ENCODE data around the gene PPP2R1B.
"Not testable (repeated sequence)": the region's sequence is repeated elsewhere in the genome, so short reads cannot be mapped to it uniquely, and the experiment has no call there.

The PPP2R1B gene

DNA sequence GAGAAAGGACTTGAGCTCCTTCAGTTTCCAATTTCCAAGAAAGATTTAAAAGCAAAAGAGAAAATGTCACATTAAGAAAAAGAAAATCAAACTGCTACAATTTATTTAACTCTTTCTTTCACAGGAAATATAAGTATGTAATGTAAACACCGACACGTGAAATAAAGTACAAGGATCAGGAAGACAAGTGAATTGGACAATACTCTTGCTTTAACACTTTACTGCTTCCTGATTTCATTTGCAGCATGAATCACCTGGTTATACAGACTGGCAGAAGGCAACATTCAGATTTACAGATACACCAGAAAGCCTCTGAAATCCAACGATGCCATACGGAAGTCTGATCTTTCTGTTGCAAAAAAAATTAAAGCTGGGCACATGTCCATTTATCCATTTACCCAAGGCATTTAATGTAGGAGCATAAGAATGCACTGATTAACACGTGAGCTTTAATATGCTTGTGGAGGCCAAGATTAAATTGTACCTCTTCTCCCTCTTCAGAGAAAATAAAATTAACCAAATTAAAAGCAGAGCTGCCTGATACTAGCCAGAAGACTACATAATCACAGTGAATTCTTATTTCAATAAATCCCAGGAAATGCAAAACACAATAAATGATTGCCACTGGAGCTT lies 16.0 kb upstream of the PPP2R1B start:
- no peaks in the 10 kb centered on the region for H3K4me1 ChIP-seq (ENCODE audit: control insufficient read depth, insufficient read depth, low read length)
- H3K27me3 ChIP-seq (ENCODE audit: control insufficient read depth, insufficient read depth, low read length): no peaks in the 10 kb centered on the region
- no peak overlapping the region for H3K4me2 ChIP-seq (ENCODE audit: low read length)

GRCh38 chr11:111779118-111779517 lies 12.9 kb upstream of the PPP2R1B start:
- Histone ChIP-seq H3K36me3 (ENCODE audit: insufficient read depth, low read length) (no peaks in the 10 kb centered on the region), H3K9ac (ENCODE audit: low read depth, low read length) (no peak overlapping the region), H3K4me2 (ENCODE audit: low read length) (no peak overlapping the region), H3K9me3 (replicated peaks; ENCODE audit: low read length) (no peaks in the 10 kb centered on the region), H3K4me1 (ENCODE audit: control insufficient read depth, insufficient read depth, low read length) (peaks cover 8% of the 10 kb centered on the region), H3K4me3 (ENCODE audit: low read length) (no peak overlapping the region), H3K27me3 (ENCODE audit: control insufficient read depth, insufficient read depth, low read length) (no peaks in the 10 kb centered on the region)

More for the DNA sequence above, 16.0 kb upstream of the PPP2R1B start:
- Histone ChIP-seq H3K4me3 (ENCODE audit: low read length) (no peak overlapping the region), H3K9me3 (replicated peaks; ENCODE audit: low read length) (no peaks in the 10 kb centered on the region), H3K9ac (ENCODE audit: low read depth, low read length) (no peak overlapping the region), H3K36me3 (ENCODE audit: insufficient read depth, low read length) (peaks cover 14% of the 10 kb centered on the region)

DNA sequence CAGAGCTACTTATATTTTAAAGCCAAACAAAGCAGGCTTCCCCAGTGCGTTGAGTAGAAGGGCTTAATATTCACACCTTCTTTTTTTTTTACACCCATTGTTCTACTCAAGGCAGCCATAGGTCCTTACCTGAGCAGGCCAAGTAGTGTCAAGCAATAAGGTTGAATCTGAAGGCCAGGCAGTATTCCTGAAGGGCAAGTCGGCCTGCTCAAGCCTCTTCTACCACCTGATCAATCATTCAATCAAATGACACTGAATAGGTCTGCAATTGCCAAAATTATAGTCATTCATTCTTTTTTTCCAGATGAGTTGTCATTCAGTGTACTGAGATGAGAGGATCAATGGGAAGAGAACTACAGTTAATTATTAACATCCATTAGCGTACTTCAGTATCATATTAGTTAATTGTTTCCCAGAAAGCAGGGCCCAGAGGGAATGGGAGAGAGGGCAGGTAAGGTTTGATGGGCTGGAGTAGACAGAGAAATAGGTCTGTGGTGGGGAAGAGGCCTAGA lies 11.9 kb upstream of the PPP2R1B start:
- no peak overlapping the region for H3K4me2 ChIP-seq (ENCODE audit: low read length)
- no peaks in the 10 kb centered on the region for H3K36me3 ChIP-seq (ENCODE audit: insufficient read depth, low read length)
- no peaks in the 10 kb centered on the region for H3K9me3 ChIP-seq (replicated peaks; ENCODE audit: low read length)
- peaks cover 8% of the 10 kb centered on the region for H3K4me1 ChIP-seq (ENCODE audit: control insufficient read depth, insufficient read depth, low read length)
- H3K4me3 ChIP-seq (ENCODE audit: low read length): no peak overlapping the region
- H3K27me3 ChIP-seq (ENCODE audit: control insufficient read depth, insufficient read depth, low read length): no peaks in the 10 kb centered on the region
- no peak overlapping the region for H3K9ac ChIP-seq (ENCODE audit: low read depth, low read length)

GRCh38 chr11:111777094-111778046 lies 11.2 kb upstream of the PPP2R1B start:
- Histone ChIP-seq H3K4me2 (ENCODE audit: low read length) (no peak overlapping the region), H3K9ac (ENCODE audit: low read depth, low read length) (no peak overlapping the region), H3K4me3 (ENCODE audit: low read length) (no peak overlapping the region), H3K36me3 (ENCODE audit: insufficient read depth, low read length) (no peaks in the 10 kb centered on the region), H3K9me3 (replicated peaks; ENCODE audit: low read length) (no peaks in the 10 kb centered on the region), H3K27me3 (ENCODE audit: control insufficient read depth, insufficient read depth, low read length) (no peaks in the 10 kb centered on the region), H3K4me1 (ENCODE audit: control insufficient read depth, insufficient read depth, low read length) (peaks cover 8% of the 10 kb centered on the region)

GRCh38 chr11:111776398-111777093 lies 10.4 kb upstream of the PPP2R1B start:
- Histone ChIP-seq H3K9ac (ENCODE audit: low read depth, low read length) (no peak overlapping the region), H3K4me1 (ENCODE audit: control insufficient read depth, insufficient read depth, low read length) (peaks cover 8% of the 10 kb centered on the region), H3K4me3 (ENCODE audit: low read length) (no peak overlapping the region)

DNA sequence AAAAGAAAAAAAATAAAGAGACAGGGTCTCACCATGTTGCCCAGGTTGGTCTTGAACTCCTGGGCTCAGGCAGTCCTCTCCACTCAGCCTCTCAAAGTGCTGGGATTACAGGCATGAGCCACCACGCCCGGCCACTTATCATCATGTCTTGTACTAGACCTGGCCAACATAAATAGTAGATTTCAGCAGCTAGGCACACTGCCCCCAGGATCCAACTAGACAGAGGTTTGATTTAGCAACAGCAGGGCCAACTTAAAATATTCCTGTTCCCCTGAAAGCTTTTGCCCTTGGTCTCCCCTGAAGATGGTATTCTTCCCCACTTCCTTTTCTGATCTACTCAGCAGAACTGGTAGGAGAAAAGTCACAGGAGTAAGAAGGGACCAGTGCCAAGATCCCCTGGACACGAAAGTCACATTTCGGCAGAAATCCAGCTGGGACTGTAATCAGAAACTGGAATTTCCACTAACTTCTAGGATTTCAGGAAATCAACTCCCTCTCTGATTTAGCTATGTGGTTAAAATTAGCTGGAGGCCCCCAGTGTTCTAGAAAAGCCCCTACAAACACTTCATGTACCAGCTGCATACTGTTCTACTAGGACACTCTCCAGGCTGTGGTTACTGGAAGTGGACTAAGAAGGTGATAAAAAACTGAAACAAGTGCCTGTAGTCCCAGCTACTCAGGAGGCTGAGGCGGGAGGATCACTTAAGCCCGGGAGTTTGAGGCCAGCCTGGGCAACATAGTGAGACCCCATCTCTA lies 8.9 kb upstream of the PPP2R1B start:
- H3K9ac ChIP-seq (ENCODE audit: low read depth, low read length): no peak overlapping the region
- H3K9me3 ChIP-seq (replicated peaks; ENCODE audit: low read length): no peaks in the 10 kb centered on the region
- no peaks in the 10 kb centered on the region for H3K27me3 ChIP-seq (ENCODE audit: control insufficient read depth, insufficient read depth, low read length)
- H3K4me2 ChIP-seq (ENCODE audit: low read length): no peak overlapping the region
- peaks cover 8% of the 10 kb centered on the region for H3K4me1 ChIP-seq (ENCODE audit: control insufficient read depth, insufficient read depth, low read length)
- no peak overlapping the region for H3K4me3 ChIP-seq (ENCODE audit: low read length)
- no peaks in the 10 kb centered on the region for H3K36me3 ChIP-seq (ENCODE audit: insufficient read depth, low read length)

More at GRCh38 chr11:111776398-111777093, 10.4 kb upstream of the PPP2R1B start:
- H3K9me3 ChIP-seq (replicated peaks; ENCODE audit: low read length): no peaks in the 10 kb centered on the region
- H3K27me3 ChIP-seq (ENCODE audit: control insufficient read depth, insufficient read depth, low read length): no peaks in the 10 kb centered on the region
- H3K4me2 ChIP-seq (ENCODE audit: low read length): no peak overlapping the region
- H3K36me3 ChIP-seq (ENCODE audit: insufficient read depth, low read length): no peaks in the 10 kb centered on the region

- no peaks in the 10 kb centered on the region for H3K27me3 ChIP-seq (ENCODE audit: control insufficient read depth, insufficient read depth, low read length)
- no peak overlapping the region for H3K4me3 ChIP-seq (ENCODE audit: low read length)
- no peak overlapping the region for H3K9ac ChIP-seq (ENCODE audit: low read depth, low read length)
- no peaks in the 10 kb centered on the region for H3K36me3 ChIP-seq (ENCODE audit: insufficient read depth, low read length)
- no peak overlapping the region for H3K4me2 ChIP-seq (ENCODE audit: low read length)
- H3K4me1 ChIP-seq (ENCODE audit: control insufficient read depth, insufficient read depth, low read length): peaks cover 8% of the 10 kb centered on the region
- no peaks in the 10 kb centered on the region for H3K9me3 ChIP-seq (replicated peaks; ENCODE audit: low read length)
Observed at GRCh38 chr11:111772535-111772934, 6.3 kb upstream of the PPP2R1B start.

DNA sequence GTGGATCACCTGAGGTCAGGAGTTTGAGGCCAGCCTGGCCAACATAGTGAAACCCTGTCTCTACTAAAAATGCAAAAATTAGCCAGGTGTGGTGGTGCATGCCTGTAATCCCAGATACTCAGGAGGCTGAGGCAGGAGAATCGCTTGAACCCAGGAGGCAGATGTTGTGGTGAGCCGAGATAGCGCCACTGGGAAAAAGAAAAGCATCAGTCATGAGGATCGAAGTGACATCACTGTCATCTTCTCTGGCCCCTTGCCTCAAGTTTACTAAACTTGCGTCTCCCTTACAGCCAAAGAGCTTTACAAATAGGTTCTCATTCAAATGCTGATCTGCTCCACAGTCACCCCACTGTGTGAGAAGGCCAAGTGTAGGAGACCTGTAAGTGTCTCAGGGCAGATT lies 5.0 kb upstream of the PPP2R1B start:
- H3K4me3 ChIP-seq (ENCODE audit: low read length); H3K9me3 ChIP-seq (replicated peaks; ENCODE audit: low read length); H3K4me2 ChIP-seq (ENCODE audit: low read length); H3K36me3 ChIP-seq (ENCODE audit: insufficient read depth, low read length); H3K9ac ChIP-seq (ENCODE audit: low read depth, low read length); H3K27me3 ChIP-seq (ENCODE audit: control insufficient read depth, insufficient read depth, low read length): not testable (repeated sequence)
- H3K4me1 ChIP-seq (ENCODE audit: control insufficient read depth, insufficient read depth, low read length): peaks cover 13% of the 10 kb centered on the region

DNA sequence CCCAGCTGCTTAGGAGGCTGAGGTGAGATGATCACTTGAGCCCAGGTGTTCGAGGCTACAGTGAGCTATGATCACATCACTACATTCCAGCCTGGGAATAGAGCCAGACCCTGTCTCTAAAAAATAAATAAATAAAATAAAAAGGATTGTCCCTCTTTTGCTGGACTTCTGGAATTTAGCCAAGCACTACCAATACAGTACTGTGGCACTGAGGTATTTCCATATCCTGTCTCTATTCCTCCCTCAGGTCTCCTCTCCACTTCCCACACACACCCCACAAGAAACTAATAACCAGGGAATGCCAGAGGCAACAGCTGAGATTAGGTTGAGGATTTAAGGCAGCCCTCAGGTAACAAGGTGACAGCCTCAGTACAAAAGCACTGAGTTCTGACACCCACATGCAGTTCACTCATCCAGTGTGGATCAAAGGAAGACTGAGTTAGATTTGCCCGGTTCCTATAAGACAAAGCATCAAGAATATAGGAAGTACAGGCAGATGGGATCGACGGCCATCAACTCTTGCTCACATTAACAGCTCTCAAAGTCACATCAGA lies 4.5 kb upstream of the PPP2R1B start:
- Histone ChIP-seq H3K4me3 (ENCODE audit: low read length) (no peak overlapping the region), H3K4me1 (ENCODE audit: control insufficient read depth, insufficient read depth, low read length) (peaks cover 13% of the 10 kb centered on the region), H3K36me3 (ENCODE audit: insufficient read depth, low read length) (no peaks in the 10 kb centered on the region), H3K27me3 (ENCODE audit: control insufficient read depth, insufficient read depth, low read length) (no peaks in the 10 kb centered on the region), H3K4me2 (ENCODE audit: low read length) (no peak overlapping the region), H3K9me3 (replicated peaks; ENCODE audit: low read length) (no peaks in the 10 kb centered on the region), H3K9ac (ENCODE audit: low read depth, low read length) (no peak overlapping the region)

GRCh38 chr11:111766834-111767142 lies 599 bp upstream of the PPP2R1B start:
- peak overlapping the region; percentile 96 for H3K4me3 ChIP-seq (ENCODE audit: low read length)
- peaks cover 18% of the 10 kb centered on the region for H3K4me1 ChIP-seq (ENCODE audit: control insufficient read depth, insufficient read depth, low read length)
- peak overlapping the region; percentile 90 for H3K9ac ChIP-seq (ENCODE audit: low read depth, low read length)

More at GRCh38 chr11:111766834-111767142, 599 bp upstream of the PPP2R1B start:
- Histone ChIP-seq H3K27me3 (ENCODE audit: control insufficient read depth, insufficient read depth, low read length) (no peaks in the 10 kb centered on the region), H3K9me3 (replicated peaks; ENCODE audit: low read length) (no peaks in the 10 kb centered on the region), H3K4me2 (ENCODE audit: low read length) (peak overlapping the region; percentile 99), H3K36me3 (ENCODE audit: insufficient read depth, low read length) (peaks cover 26% of the 10 kb centered on the region)

Measured in skeletal muscle satellite cell (primary cell).